HCT116 (cell line): Measurements from ENCODE around the gene RABGEF1. TPM values are rescaled to one million over a fixed set of nuclear protein-coding genes. Genes with fewer than 3 reads are reported as not detected.

Source experiments
- ATAC-seq: fragments of 200-7000 bp; cut with Tn5 transposase; 2 replicates; pipeline ENCODE4 v1.9.1; 2020; ENCODE audit warnings: mild to moderate bottlenecking, moderate library complexity
- BruUV-seq: library from RNA; stranded (reverse); fragments of 400-500 nt; replicated peaks from 2 replicates; lab custom pipeline; 2021; lab: Mats Ljungman, UMichigan
- CTCF ChIA-PET: fragments of 300-600 bp; sonication (Branson Sonifier 250); formaldehyde crosslinking; loops from one replicate; lab custom pipeline; 2021; ENCODE audit warnings: antibody characterized with exemption; lab: Charles Lee
- POLR2A ChIA-PET: fragments of 300-600, 350-600 bp; sonication (Branson Sonifier 250); formaldehyde crosslinking; loops from one replicate; lab custom pipeline; 2021; ENCODE audit warnings: antibody characterized with exemption; lab: Charles Lee
- RAD21 ChIA-PET, 2 experiments: fragments of 300-600 bp; sonication (Branson Sonifier 250); formaldehyde crosslinking; loops; one replicate each; lab custom pipeline; 2023; ENCODE audit warnings: low total read pairs in 2 of 2; ENCODE audit not compliant: uncharacterized antibody in 2 of 2, unreplicated experiment in 2 of 2, low non-redundant PET in 1 of 2; lab: Charles Lee
- DNase-seq: peaks from one replicate; pipeline ENCODE4 v3.0.0-alpha.2; 2010; ENCODE audit warnings: low read depth, low spot score
- H2AFZ ChIP-seq: fragments of 200-600 bp; shearing (Covaris generic), sonication (generic); 2 replicates; pipeline ENCODE4 v1.6.1; 2017; ENCODE audit warnings: low read depth, mixed run types, mixed read lengths, antibody characterized with exemption, low read length; ENCODE audit not compliant: poor library complexity, severe bottlenecking
- H3K27ac ChIP-seq: 2 replicates; pipeline ENCODE4 v1.5.1; 2012; ENCODE audit warnings: low read depth, low read length
- H3K27me3 ChIP-seq: fragments of 200-600 bp; sonication (generic); 2 replicates; pipeline ENCODE4 v1.6.1; 2016; ENCODE audit warnings: mixed run types, low read length, mixed read lengths; ENCODE audit not compliant: insufficient read depth
- H3K36me3 ChIP-seq, 2 experiments: fragments of 200-500 bp in 1 of 2; fragments of 200-600 bp in 1 of 2; sonication (Bioruptor generic) in 1 of 2; sonication (generic) in 1 of 2; 2 replicates each; pipeline versions ENCODE4 v1.5.1 to v1.6.1; 2014 to 2016; ENCODE audit warnings: low read length in 2 of 2, inconsistent platforms in 1 of 2, mixed read lengths in 1 of 2, mixed run types in 1 of 2; ENCODE audit not compliant: insufficient read depth in 2 of 2, control insufficient read depth in 1 of 2
- H3K4me1 ChIP-seq, 2 experiments: fragments of 200-600 bp in 1 of 2; sonication (generic) in 1 of 2; 2 replicates each; pipeline versions ENCODE4 v1.5.1 to v1.6.1; 2012 to 2017; ENCODE audit warnings: low read length in 2 of 2, inconsistent platforms in 1 of 2, mild to moderate bottlenecking in 1 of 2, mixed read lengths in 1 of 2, mixed run types in 1 of 2, moderate library complexity in 1 of 2; ENCODE audit not compliant: insufficient read depth in 2 of 2, control insufficient read depth in 1 of 2
- H3K4me2 ChIP-seq: fragments of 200-600 bp; sonication (generic); 2 replicates; pipeline ENCODE4 v1.6.1; 2017; ENCODE audit warnings: mixed run types, low read length, mixed read lengths
- H3K4me3 ChIP-seq, 2 experiments: fragments of 200-600 bp in 1 of 2; sonication (generic) in 1 of 2; replicated peaks in 1 of 2; 2 replicates each; pipeline ENCODE4 v1.5.1; 2011 to 2016; ENCODE audit warnings: low read length in 2 of 2, control low read depth in 1 of 2, low read depth in 1 of 2, mild to moderate bottlenecking in 1 of 2, mixed read lengths in 1 of 2, mixed run types in 1 of 2
- H3K79me2 ChIP-seq: fragments of 200-600 bp; sonication (generic); 2 replicates; pipeline ENCODE4 v1.6.1; 2017; ENCODE audit warnings: mild to moderate bottlenecking, mixed run types, low read length, moderate library complexity, mixed read lengths; ENCODE audit not compliant: insufficient read depth
- H3K9ac ChIP-seq: fragments of 200-600 bp; sonication (generic); 2 replicates; pipeline ENCODE4 v1.6.1; 2016; ENCODE audit warnings: low read length, mixed read lengths
- H3K9me2 ChIP-seq: fragments of 200-600 bp; sonication (generic), shearing (Covaris generic); 2 replicates; pipeline ENCODE4 v1.6.1; 2017; ENCODE audit warnings: mixed run types, mild to moderate bottlenecking, moderate library complexity; ENCODE audit not compliant: insufficient read depth
- H3K9me3 ChIP-seq, 2 experiments: fragments of 200-500 bp in 1 of 2; fragments of 200-600 bp in 1 of 2; sonication (Bioruptor generic) in 1 of 2; sonication (generic) in 1 of 2; 2 replicates each; pipeline ENCODE4 v1.6.1; 2014 to 2017; ENCODE audit warnings: low read length in 2 of 2, mixed read lengths in 2 of 2, inconsistent platforms in 1 of 2, low read depth in 1 of 2, mild to moderate bottlenecking in 1 of 2, mixed run types in 1 of 2, moderate library complexity in 1 of 2; ENCODE audit not compliant: control insufficient read depth in 1 of 2, insufficient read depth in 1 of 2
- H4K20me1 ChIP-seq: fragments of 200-600 bp; sonication (generic), shearing (Covaris generic); 2 replicates; pipeline ENCODE4 v1.6.1; 2017; ENCODE audit warnings: mixed run types, mild to moderate bottlenecking, moderate library complexity; ENCODE audit not compliant: insufficient read depth
- CBX3 ChIP-seq: IDR thresholded peaks from 2 replicates; pipeline ENCODE4 v1.6.1; 2012; ENCODE audit warnings: low read depth
- ELF1 ChIP-seq: IDR thresholded peaks from 2 replicates; pipeline ENCODE4 v1.6.1; 2012; ENCODE audit warnings: low read depth, borderline replicate concordance
- EZH2 ChIP-seq: fragments of 200-600 bp; sonication (generic); IDR thresholded peaks from 2 replicates; pipeline ENCODE4 v1.6.1; 2017; ENCODE audit warnings: antibody characterized with exemption, mixed run types
- EZH2phosphoT487 ChIP-seq: fragments of 200-600 bp; IDR thresholded peaks from 2 replicates; pipeline ENCODE4 v1.6.1; 2018; ENCODE audit warnings: antibody characterized with exemption, borderline replicate concordance
- POLR2A ChIP-seq: IDR thresholded peaks from 2 replicates; pipeline ENCODE4 v1.7.0; 2011; ENCODE audit warnings: borderline replicate concordance; ENCODE audit not compliant: insufficient read depth, insufficient read length; ENCODE audit errors: extremely low read depth
- RAD21 ChIP-seq: IDR thresholded peaks from 2 replicates; pipeline ENCODE4 v1.6.1; 2012; ENCODE audit warnings: low read depth, mild to moderate bottlenecking
- SIN3A ChIP-seq: IDR thresholded peaks from 2 replicates; pipeline ENCODE4 v1.6.1; 2012; ENCODE audit warnings: low read depth
- SP1 ChIP-seq: IDR thresholded peaks from 2 replicates; pipeline ENCODE4 v1.6.1; 2012; ENCODE audit warnings: low read depth
- SRF ChIP-seq: IDR thresholded peaks from 2 replicates; pipeline ENCODE4 v1.6.1; 2012; ENCODE audit warnings: low read depth
- TCF7L2 ChIP-seq: IDR thresholded peaks from 2 replicates; pipeline ENCODE4 v1.7.0; 2011; ENCODE audit warnings: borderline replicate concordance, inconsistent platforms; ENCODE audit not compliant: insufficient read depth, insufficient read length; ENCODE audit errors: extremely low read depth
- YY1 ChIP-seq: IDR thresholded peaks from 2 replicates; pipeline ENCODE4 v1.6.1; 2011; ENCODE audit warnings: low read length, low read depth, moderate library complexity, mild to moderate bottlenecking; ENCODE audit not compliant: insufficient replicate concordance; ENCODE audit errors: extremely low read depth
- ZNF274 ChIP-seq: fragments of 200-500 bp; sonication (Bioruptor generic); IDR thresholded peaks from 2 replicates; pipeline ENCODE4 v1.6.1; 2014; ENCODE audit warnings: mild to moderate bottlenecking, low read depth, low read length, inconsistent platforms
- intact Hi-C: fragments of 100-400 bp; cut with micrococcal nuclease; formaldehyde crosslinking; loops from 2 replicates; pipeline ENCODE4 v1.10.0; 2022
- total RNA-seq: library from RNA; stranded (reverse); gene quantifications from one replicate; pipeline ENCODE4 v1.2.1, GENCODE V29; 2021; ENCODE audit not compliant: unreplicated experiment
- TF ChIP-seq, protein P1 (sequence below): IDR thresholded peaks from 2 replicates; pipeline ENCODE4 v1.6.1; 2012
- TF ChIP-seq, protein P2 (sequence below): IDR thresholded peaks from 2 replicates; pipeline ENCODE4 v1.6.1; 2011; ENCODE audit warnings: mild to moderate bottlenecking, low read length, moderate library complexity; ENCODE audit not compliant: insufficient replicate concordance; ENCODE audit errors: extremely low read depth
- TF ChIP-seq, protein P3 (sequence below): IDR thresholded peaks from 2 replicates; pipeline ENCODE4 v1.6.1; 2012; ENCODE audit warnings: low read depth

Gene RABGEF1
- total RNA-seq, 1 experiment from 2014 or later, result 22.9 TPM

DNA sequence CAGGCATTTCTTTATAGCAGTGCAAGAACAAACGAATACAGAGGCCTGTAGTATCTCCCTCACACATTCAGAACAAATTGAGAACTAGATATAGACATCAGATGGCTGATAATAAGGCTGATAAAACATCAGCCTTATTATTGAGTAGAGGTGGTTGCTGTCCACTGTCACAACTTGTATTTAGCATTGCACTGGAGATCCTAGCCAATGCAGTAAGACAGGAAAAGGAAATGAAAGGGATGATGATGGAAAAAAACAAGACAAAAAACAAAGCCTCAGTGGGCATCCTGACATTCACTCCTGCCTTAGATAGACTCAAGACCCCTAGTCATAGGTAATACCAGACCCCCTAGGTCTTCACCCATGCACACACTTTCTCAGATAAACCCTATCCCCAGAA lies 4.7 kb upstream of the RABGEF1 start:
- Histone ChIP-seq H4K20me1 (no peaks in the 10 kb centered on the region), H3K4me1 (peaks cover 0 to 7% of the 10 kb centered on the region in 2 experiments; a peak in 2 of 4 replicates), H2AFZ (no peak overlapping the region), H3K4me3 (no peak overlapping the region), H3K4me2 (no peak overlapping the region), H3K27ac (no peak overlapping the region), H3K9me3 (no peaks in the 10 kb centered on the region), H3K79me2 (peaks cover 15% of the 10 kb centered on the region), H3K9ac (no peak overlapping the region), H3K9me2 (no peaks in the 10 kb centered on the region), H3K36me3 (no peaks in the 10 kb centered on the region), H3K27me3 (no peaks in the 10 kb centered on the region)
- RAD21 ChIA-PET, result no interaction called here
- TF ChIP-seq RAD21, result no peak
- no peak for TF ChIP-seq TCF7L2
- no peak for TF ChIP-seq ZNF274
- TF ChIP-seq EZH2, result no peak
- no peak for TF ChIP-seq POLR2A
- no peak for TF ChIP-seq YY1
- TF ChIP-seq, protein P1, sequence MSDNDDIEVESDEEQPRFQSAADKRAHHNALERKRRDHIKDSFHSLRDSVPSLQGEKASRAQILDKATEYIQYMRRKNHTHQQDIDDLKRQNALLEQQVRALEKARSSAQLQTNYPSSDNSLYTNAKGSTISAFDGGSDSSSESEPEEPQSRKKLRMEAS, result no peak
- TF ChIP-seq SIN3A, result no peak
- no peak for TF ChIP-seq SRF
- TF ChIP-seq CBX3, result no peak
- TF ChIP-seq SP1, result no peak
- TF ChIP-seq, protein P2, sequence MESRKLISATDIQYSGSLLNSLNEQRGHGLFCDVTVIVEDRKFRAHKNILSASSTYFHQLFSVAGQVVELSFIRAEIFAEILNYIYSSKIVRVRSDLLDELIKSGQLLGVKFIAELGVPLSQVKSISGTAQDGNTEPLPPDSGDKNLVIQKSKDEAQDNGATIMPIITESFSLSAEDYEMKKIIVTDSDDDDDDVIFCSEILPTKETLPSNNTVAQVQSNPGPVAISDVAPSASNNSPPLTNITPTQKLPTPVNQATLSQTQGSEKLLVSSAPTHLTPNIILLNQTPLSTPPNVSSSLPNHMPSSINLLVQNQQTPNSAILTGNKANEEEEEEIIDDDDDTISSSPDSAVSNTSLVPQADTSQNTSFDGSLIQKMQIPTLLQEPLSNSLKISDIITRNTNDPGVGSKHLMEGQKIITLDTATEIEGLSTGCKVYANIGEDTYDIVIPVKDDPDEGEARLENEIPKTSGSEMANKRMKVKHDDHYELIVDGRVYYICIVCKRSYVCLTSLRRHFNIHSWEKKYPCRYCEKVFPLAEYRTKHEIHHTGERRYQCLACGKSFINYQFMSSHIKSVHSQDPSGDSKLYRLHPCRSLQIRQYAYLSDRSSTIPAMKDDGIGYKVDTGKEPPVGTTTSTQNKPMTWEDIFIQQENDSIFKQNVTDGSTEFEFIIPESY, result no peak
- TF ChIP-seq, protein P3, sequence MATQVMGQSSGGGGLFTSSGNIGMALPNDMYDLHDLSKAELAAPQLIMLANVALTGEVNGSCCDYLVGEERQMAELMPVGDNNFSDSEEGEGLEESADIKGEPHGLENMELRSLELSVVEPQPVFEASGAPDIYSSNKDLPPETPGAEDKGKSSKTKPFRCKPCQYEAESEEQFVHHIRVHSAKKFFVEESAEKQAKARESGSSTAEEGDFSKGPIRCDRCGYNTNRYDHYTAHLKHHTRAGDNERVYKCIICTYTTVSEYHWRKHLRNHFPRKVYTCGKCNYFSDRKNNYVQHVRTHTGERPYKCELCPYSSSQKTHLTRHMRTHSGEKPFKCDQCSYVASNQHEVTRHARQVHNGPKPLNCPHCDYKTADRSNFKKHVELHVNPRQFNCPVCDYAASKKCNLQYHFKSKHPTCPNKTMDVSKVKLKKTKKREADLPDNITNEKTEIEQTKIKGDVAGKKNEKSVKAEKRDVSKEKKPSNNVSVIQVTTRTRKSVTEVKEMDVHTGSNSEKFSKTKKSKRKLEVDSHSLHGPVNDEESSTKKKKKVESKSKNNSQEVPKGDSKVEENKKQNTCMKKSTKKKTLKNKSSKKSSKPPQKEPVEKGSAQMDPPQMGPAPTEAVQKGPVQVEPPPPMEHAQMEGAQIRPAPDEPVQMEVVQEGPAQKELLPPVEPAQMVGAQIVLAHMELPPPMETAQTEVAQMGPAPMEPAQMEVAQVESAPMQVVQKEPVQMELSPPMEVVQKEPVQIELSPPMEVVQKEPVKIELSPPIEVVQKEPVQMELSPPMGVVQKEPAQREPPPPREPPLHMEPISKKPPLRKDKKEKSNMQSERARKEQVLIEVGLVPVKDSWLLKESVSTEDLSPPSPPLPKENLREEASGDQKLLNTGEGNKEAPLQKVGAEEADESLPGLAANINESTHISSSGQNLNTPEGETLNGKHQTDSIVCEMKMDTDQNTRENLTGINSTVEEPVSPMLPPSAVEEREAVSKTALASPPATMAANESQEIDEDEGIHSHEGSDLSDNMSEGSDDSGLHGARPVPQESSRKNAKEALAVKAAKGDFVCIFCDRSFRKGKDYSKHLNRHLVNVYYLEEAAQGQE, result no peak
- no peak for TF ChIP-seq EZH2phosphoT487
- no peak for TF ChIP-seq ELF1
- POLR2A ChIA-PET, result no interaction called here
- ATAC-seq (no peak), DNase-seq (no peak)
- CTCF ChIA-PET, result no interaction called here
- intact Hi-C loops, result no loop called here
- BruUV-seq, result no TSS peak
